ENCODE data around the gene NELFA. TPM values are rescaled to one million over a fixed set of nuclear protein-coding genes. Genes with fewer than 3 reads are reported as not detected.

NELFA gene
- total RNA-seq, 1 experiment from 2014 or later = 27.0 TPM

- intact Hi-C loops (cut with micrococcal nuclease; ENCODE audit: unreplicated experiment) = no loop called here
- no peaks in the 10 kb centered on the region for H3K9me3 ChIP-seq (ENCODE audit: control insufficient read depth, insufficient read depth, low read depth, low read length)
- no peak overlapping the region for H3K27ac ChIP-seq (ENCODE audit: low read length)
- H3K4me3 ChIP-seq (ENCODE audit: low read depth in 2 of 2, low read length in 2 of 2) = no peak overlapping the region
- H3K36me3 ChIP-seq (ENCODE audit: control insufficient read depth, insufficient read depth, low read length) = no peaks in the 10 kb centered on the region; the same call in 1 of the 2 replicates
- ChIA-PET POLR2A (no interaction called here), CTCF (no interaction called here)
- TF ChIP-seq CTCF (IDR thresholded peaks at IDR 0.05) (no peak), SIN3A (IDR thresholded peaks at IDR 0.05; ENCODE audit: borderline replicate concordance, insufficient read depth, low read depth, low read length) (no peak), TCF7L2 (IDR thresholded peaks at IDR 0.05; ENCODE audit: low read depth, low read length) (no peak), REST (IDR thresholded peaks at IDR 0.05; ENCODE audit: insufficient read depth in 1 of 2, low read depth in 2 of 2, low read length in 1 of 2) (no peak), POLR2AphosphoS5 (IDR thresholded peaks at IDR 0.05; ENCODE audit: low read depth, low read length) (no peak)
- in situ Hi-C loops (cut with HindIII; ENCODE audit: low pct_unique_long_range_greater_than_20kb, low sequenced_read_pairs) = no loop called here
- DNase-seq (ENCODE audit: low read depth, low spot score) (no peak), ATAC-seq (no peak)
- H3K27me3 ChIP-seq (ENCODE audit: control insufficient read depth, insufficient read depth, low read length) = no peaks in the 10 kb centered on the region
- BruUV-seq (replicated peaks) = no TSS peak
- H3K4me1 ChIP-seq (ENCODE audit: control insufficient read depth, insufficient read depth, low read length) = no peaks in the 10 kb centered on the region
Measured at GRCh38 chr4:1983053-1983845, 25.5 kb downstream of the NELFA start.

- no TSS peak for BruUV-seq (replicated peaks)
- in situ Hi-C loops (cut with HindIII; ENCODE audit: low pct_unique_long_range_greater_than_20kb, low sequenced_read_pairs) (no loop called here), intact Hi-C loops (cut with micrococcal nuclease; ENCODE audit: unreplicated experiment) (no loop called here)
- Histone ChIP-seq H3K4me3 (ENCODE audit: low read depth in 2 of 2, low read length in 2 of 2) (no peak overlapping the region), H3K9me3 (ENCODE audit: control insufficient read depth, insufficient read depth, low read depth, low read length) (no peaks in the 10 kb centered on the region), H3K4me1 (ENCODE audit: control insufficient read depth, insufficient read depth, low read length) (no peaks in the 10 kb centered on the region), H3K36me3 (ENCODE audit: control insufficient read depth, insufficient read depth, low read length) (no peaks in the 10 kb centered on the region; the same call in 1 of the 2 replicates), H3K27me3 (ENCODE audit: control insufficient read depth, insufficient read depth, low read length) (no peaks in the 10 kb centered on the region), H3K27ac (ENCODE audit: low read length) (no peak overlapping the region)
- CTCF ChIA-PET = no interaction called here
- TF ChIP-seq CTCF (IDR thresholded peaks at IDR 0.05) (no peak), POLR2AphosphoS5 (IDR thresholded peaks at IDR 0.05; ENCODE audit: low read depth, low read length) (no peak), SIN3A (IDR thresholded peaks at IDR 0.05; ENCODE audit: borderline replicate concordance, insufficient read depth, low read depth, low read length) (no peak), TCF7L2 (IDR thresholded peaks at IDR 0.05; ENCODE audit: low read depth, low read length) (no peak), REST (IDR thresholded peaks at IDR 0.05; ENCODE audit: insufficient read depth in 1 of 2, low read depth in 2 of 2, low read length in 1 of 2) (no peak)
- DNase-seq (ENCODE audit: low read depth, low spot score) (no peak), ATAC-seq (no peak)
- POLR2A ChIA-PET = no interaction called here
Measured at GRCh38 chr4:1982124-1983052, 26.4 kb downstream of the NELFA start.
